Psoas muscle (tissue), 7 donors: ENCODE measurements around the gene SLC25A10. TPM values are rescaled to one million over a fixed set of nuclear protein-coding genes. Genes with fewer than 3 reads are reported as not detected.

Experiments
- polyA plus RNA-seq, 3 donors: library from polyadenylated mRNA; stranded (reverse); fragments of 200-250 nt; gene quantifications; one replicate each; pipeline ENCODE4 v1.2.3, GENCODE V29; 2013
- total RNA-seq, 4 donors: library from RNA; stranded (reverse); fragmentation: NEBNext Ultra II Directional in 2 of 4; extraction: Animal tissue kit (Norgen Biotek cat#: 25700) in 2 of 4; gene quantifications; one replicate each; pipeline versions ENCODE4 v1.2.1 to v1.2.4, GENCODE V29; 2021 to 2023
- donor health status: healthy with polysubstance abuse.
- donor health status: DM: no; HTN: no; CAD: no; lungs with moderate emphysema.
- donor health status: Bipolar disorder and iron deficiency.
- donor health status: healthy.
- donor health status: DM: no; HTN: no; CAD: no.
- donor health status: DM: no; HTN: no; CAD: no.
- donor health status: DM: yes; HTN: yes; CAD: no.

Gene SLC25A10
- total and polyA plus RNA-seq, 7 donors, result 2.4 to 7.0 (median 5.9) TPM

Other genes with a start within 250 kb of the SLC25A10 start
- 100 to 1,000 TPM; 341 to 567 (median 431) TPM for gene ACTG1, start 199.5 kb upstream of the SLC25A10 start, total RNA-seq
- gene ACTG1, start 199.5 kb upstream of the SLC25A10 start, polyA plus RNA-seq, result 100 to 1,000 TPM; 150 to 620 (median 219) TPM
- gene FSCN2, start 183.9 kb upstream of the SLC25A10 start, total RNA-seq, result under 1 TPM in 3 of 4 donors, not detected in 1; 0.13 to 0.71 (median 0.38) TPM
- under 1 TPM; 0.08 to 0.09 (median 0.08) TPM for gene FSCN2, start 183.9 kb upstream of the SLC25A10 start, polyA plus RNA-seq
- gene FAAP100, start 159.9 kb upstream of the SLC25A10 start, total RNA-seq, result 10 to 100 TPM; 11.8 to 13.1 (median 12.7) TPM
- gene FAAP100, start 159.9 kb upstream of the SLC25A10 start, polyA plus RNA-seq, result 10 to 100 TPM; 11.6 to 16.3 (median 12.6) TPM
- 100 to 1,000 TPM; 151 to 324 (median 219) TPM for gene NPLOC4, start 75.2 kb upstream of the SLC25A10 start, total RNA-seq
- gene NPLOC4, start 75.2 kb upstream of the SLC25A10 start, polyA plus RNA-seq, result 100 to 1,000 TPM in 2 of 3 donors, 10 to 100 TPM in 1; 87.3 to 414 (median 117) TPM
- under 1 TPM in 2 of 4 donors, not detected in 2; 0.22 to 0.67 TPM for gene TSPAN10, start 75.1 kb upstream of the SLC25A10 start, total RNA-seq
- under 1 TPM; 0.09 to 0.39 (median 0.14) TPM for gene TSPAN10, start 75.1 kb upstream of the SLC25A10 start, polyA plus RNA-seq
- gene PDE6G, start 55.7 kb upstream of the SLC25A10 start, total RNA-seq, result under 1 TPM in 1 of 4 donors, not detected in 3; 0.64 TPM
- gene PDE6G, start 55.7 kb upstream of the SLC25A10 start, polyA plus RNA-seq, result 1 to 10 TPM in 1 of 3 donors, under 1 TPM in 2; 0.25 to 1.5 (median 0.56) TPM
- 10 to 100 TPM; 15.5 to 23.6 (median 20.5) TPM for gene OXLD1, start 45.7 kb upstream of the SLC25A10 start, total RNA-seq
- gene OXLD1, start 45.7 kb upstream of the SLC25A10 start, polyA plus RNA-seq, result 10 to 100 TPM; 35.1 to 44.9 (median 39.8) TPM
- 10 to 100 TPM in 1 of 4 donors, 1 to 10 TPM in 3; 4.8 to 14.9 (median 8.6) TPM for gene CCDC137, start 45.5 kb upstream of the SLC25A10 start, total RNA-seq
- gene CCDC137, start 45.5 kb upstream of the SLC25A10 start, polyA plus RNA-seq, result 10 to 100 TPM; 11.3 to 47.4 (median 28.5) TPM
- 10 to 100 TPM in 3 of 4 donors, 1 to 10 TPM in 1; 7.8 to 15.6 (median 11.9) TPM for gene ARL16, start 28.5 kb upstream of the SLC25A10 start, total RNA-seq
- gene ARL16, start 28.5 kb upstream of the SLC25A10 start, polyA plus RNA-seq, result 10 to 100 TPM; 23.2 to 29.3 (median 29.1) TPM
- gene HGS, start 28.3 kb upstream of the SLC25A10 start, total RNA-seq, result 10 to 100 TPM; 38.6 to 74.5 (median 56.5) TPM
- 100 to 1,000 TPM in 2 of 3 donors, 10 to 100 TPM in 1; 62.3 to 158 (median 139) TPM for gene HGS, start 28.3 kb upstream of the SLC25A10 start, polyA plus RNA-seq
- 100 to 1,000 TPM in 2 of 4 donors, 10 to 100 TPM in 2; 93.0 to 175 (median 104) TPM for gene MRPL12, start 8.9 kb upstream of the SLC25A10 start, total RNA-seq
- 100 to 1,000 TPM; 222 to 558 (median 242) TPM for gene MRPL12, start 8.9 kb upstream of the SLC25A10 start, polyA plus RNA-seq
- gene GCGR, start 91.9 kb downstream of the SLC25A10 start, total RNA-seq, result not detected
- under 1 TPM in 2 of 3 donors, not detected in 1; 0.03 to 0.08 TPM for gene GCGR, start 91.9 kb downstream of the SLC25A10 start, polyA plus RNA-seq
- gene MCRIP1, start 121.0 kb downstream of the SLC25A10 start, total RNA-seq, result 10 to 100 TPM; 20.5 to 47.6 (median 25.7) TPM
- 100 to 1,000 TPM in 1 of 3 donors, 10 to 100 TPM in 2; 45.1 to 187 (median 57.1) TPM for gene MCRIP1, start 121.0 kb downstream of the SLC25A10 start, polyA plus RNA-seq
- gene PPP1R27, start 122.8 kb downstream of the SLC25A10 start, total RNA-seq, result 1,000 to 10,000 TPM in 3 of 4 donors, 100 to 1,000 TPM in 1; 976 to 2,217 (median 1,286) TPM
- gene PPP1R27, start 122.8 kb downstream of the SLC25A10 start, polyA plus RNA-seq, result 100 to 1,000 TPM; 296 to 661 (median 603) TPM
- gene P4HB, start 148.3 kb downstream of the SLC25A10 start, total RNA-seq, result 100 to 1,000 TPM; 244 to 361 (median 296) TPM
- gene P4HB, start 148.3 kb downstream of the SLC25A10 start, polyA plus RNA-seq, result 100 to 1,000 TPM; 236 to 384 (median 267) TPM
- 100 to 1,000 TPM in 3 of 4 donors, 10 to 100 TPM in 1; 88.3 to 192 (median 160) TPM for gene ARHGDIA, start 159.1 kb downstream of the SLC25A10 start, total RNA-seq
- 100 to 1,000 TPM in 2 of 3 donors, 10 to 100 TPM in 1; 79.1 to 268 (median 100) TPM for gene ARHGDIA, start 159.1 kb downstream of the SLC25A10 start, polyA plus RNA-seq
- gene ALYREF, start 179.3 kb downstream of the SLC25A10 start, total RNA-seq, result 10 to 100 TPM; 23.0 to 58.4 (median 47.1) TPM
- gene ALYREF, start 179.3 kb downstream of the SLC25A10 start, polyA plus RNA-seq, result 10 to 100 TPM; 37.5 to 79.8 (median 43.8) TPM
- gene ANAPC11, start 179.4 kb downstream of the SLC25A10 start, total RNA-seq, result 100 to 1,000 TPM; 118 to 208 (median 135) TPM
- 100 to 1,000 TPM; 273 to 369 (median 323) TPM for gene ANAPC11, start 179.4 kb downstream of the SLC25A10 start, polyA plus RNA-seq
- gene NPB, start 190.0 kb downstream of the SLC25A10 start, total RNA-seq, result under 1 TPM; 0.42 to 0.78 (median 0.55) TPM
- gene NPB, start 190.0 kb downstream of the SLC25A10 start, polyA plus RNA-seq, result 1 to 10 TPM in 1 of 3 donors, under 1 TPM in 2; 0.73 to 2.9 (median 0.76) TPM
- gene PCYT2, start 199.1 kb downstream of the SLC25A10 start, total RNA-seq, result 10 to 100 TPM; 10.2 to 26.9 (median 19.2) TPM
- gene PCYT2, start 199.1 kb downstream of the SLC25A10 start, polyA plus RNA-seq, result 10 to 100 TPM; 13.2 to 14.1 (median 13.3) TPM
- 10 to 100 TPM in 1 of 4 donors, 1 to 10 TPM in 3; 3.9 to 10.2 (median 6.3) TPM for gene SIRT7, start 205.9 kb downstream of the SLC25A10 start, total RNA-seq
- gene SIRT7, start 205.9 kb downstream of the SLC25A10 start, polyA plus RNA-seq, result 10 to 100 TPM in 2 of 3 donors, 1 to 10 TPM in 1; 5.7 to 14.2 (median 10.4) TPM
- 10 to 100 TPM; 43.1 to 74.2 (median 53.7) TPM for gene MAFG, start 215.5 kb downstream of the SLC25A10 start, total RNA-seq
- 10 to 100 TPM; 21.6 to 73.7 (median 26.6) TPM for gene MAFG, start 215.5 kb downstream of the SLC25A10 start, polyA plus RNA-seq
- gene PYCR1, start 225.0 kb downstream of the SLC25A10 start, total RNA-seq, result 10 to 100 TPM in 2 of 4 donors, 1 to 10 TPM in 2; 5.4 to 12.5 (median 9.5) TPM
- gene PYCR1, start 225.0 kb downstream of the SLC25A10 start, polyA plus RNA-seq, result 10 to 100 TPM in 2 of 3 donors, 1 to 10 TPM in 1; 8.3 to 23.2 (median 15.2) TPM
- gene MYADML2, start 234.9 kb downstream of the SLC25A10 start, total RNA-seq, result 10 to 100 TPM in 3 of 4 donors, 1 to 10 TPM in 1; 9.7 to 58.0 (median 13.4) TPM
- 10 to 100 TPM in 1 of 3 donors, 1 to 10 TPM in 1, under 1 TPM in 1; 0.47 to 95.8 (median 9.1) TPM for gene MYADML2, start 234.9 kb downstream of the SLC25A10 start, polyA plus RNA-seq
- 1 to 10 TPM in 3 of 4 donors, under 1 TPM in 1; 0.92 to 1.9 (median 1.5) TPM for gene NOTUM, start 248.9 kb downstream of the SLC25A10 start, total RNA-seq
- gene NOTUM, start 248.9 kb downstream of the SLC25A10 start, polyA plus RNA-seq, result under 1 TPM; 0.25 to 0.48 (median 0.44) TPM